ENCODE results near the gene CDK14. TPM values are rescaled to one million over a fixed set of nuclear protein-coding genes. Genes with fewer than 3 reads are reported as not detected.

The CDK14 gene
- total and polyA plus RNA-seq, 2 of the 8 experiments (the other 6 are each of a cell fraction or from before 2014, with no cell fraction given) = 5.5 to 47.3 TPM

DNA sequence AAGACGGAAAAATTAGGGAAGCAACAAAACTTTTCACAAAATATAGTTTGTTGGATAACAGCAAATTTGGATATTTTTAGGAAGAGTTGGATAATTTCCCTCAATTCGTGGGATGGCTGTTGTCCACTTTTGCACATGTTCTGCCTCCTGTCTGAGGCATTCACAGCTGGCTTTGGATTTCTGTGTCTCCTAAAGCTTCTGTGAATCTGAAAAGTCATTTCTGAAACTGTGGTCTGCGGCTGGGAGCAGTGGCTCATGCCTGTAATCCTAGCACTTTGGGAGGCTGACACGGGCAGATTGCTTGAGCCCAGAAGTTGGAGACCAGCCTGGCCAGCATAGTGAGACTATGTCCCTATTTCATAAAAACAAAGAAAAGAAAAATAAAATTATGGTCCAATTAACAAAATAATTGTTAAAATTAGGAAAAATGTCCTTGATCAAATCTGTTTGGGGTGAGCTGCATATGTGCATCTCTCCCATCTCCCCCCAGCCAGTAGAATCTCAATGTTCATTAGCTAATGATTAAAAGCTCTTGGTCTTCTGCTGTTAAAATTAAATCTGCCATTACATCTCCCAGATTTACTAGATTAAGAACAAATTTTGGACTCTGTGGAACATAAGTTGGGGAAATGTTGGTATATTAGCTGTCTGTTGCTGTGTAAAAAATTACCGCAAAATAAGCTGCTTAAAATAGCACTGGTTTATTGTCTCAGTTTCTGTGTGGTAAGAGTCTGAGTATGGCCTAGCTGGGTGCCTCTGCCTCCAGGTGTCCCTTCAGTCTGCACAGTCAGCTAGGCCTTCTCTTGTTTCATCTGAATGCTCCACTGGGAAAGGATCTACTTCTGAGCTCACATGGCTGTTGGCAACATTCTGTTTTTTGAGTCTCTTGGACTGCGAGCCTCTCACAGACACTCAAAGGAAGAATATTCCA is 336.1 kb downstream of the CDK14 start (continued):
- TF ChIP-seq, protein P1, sequence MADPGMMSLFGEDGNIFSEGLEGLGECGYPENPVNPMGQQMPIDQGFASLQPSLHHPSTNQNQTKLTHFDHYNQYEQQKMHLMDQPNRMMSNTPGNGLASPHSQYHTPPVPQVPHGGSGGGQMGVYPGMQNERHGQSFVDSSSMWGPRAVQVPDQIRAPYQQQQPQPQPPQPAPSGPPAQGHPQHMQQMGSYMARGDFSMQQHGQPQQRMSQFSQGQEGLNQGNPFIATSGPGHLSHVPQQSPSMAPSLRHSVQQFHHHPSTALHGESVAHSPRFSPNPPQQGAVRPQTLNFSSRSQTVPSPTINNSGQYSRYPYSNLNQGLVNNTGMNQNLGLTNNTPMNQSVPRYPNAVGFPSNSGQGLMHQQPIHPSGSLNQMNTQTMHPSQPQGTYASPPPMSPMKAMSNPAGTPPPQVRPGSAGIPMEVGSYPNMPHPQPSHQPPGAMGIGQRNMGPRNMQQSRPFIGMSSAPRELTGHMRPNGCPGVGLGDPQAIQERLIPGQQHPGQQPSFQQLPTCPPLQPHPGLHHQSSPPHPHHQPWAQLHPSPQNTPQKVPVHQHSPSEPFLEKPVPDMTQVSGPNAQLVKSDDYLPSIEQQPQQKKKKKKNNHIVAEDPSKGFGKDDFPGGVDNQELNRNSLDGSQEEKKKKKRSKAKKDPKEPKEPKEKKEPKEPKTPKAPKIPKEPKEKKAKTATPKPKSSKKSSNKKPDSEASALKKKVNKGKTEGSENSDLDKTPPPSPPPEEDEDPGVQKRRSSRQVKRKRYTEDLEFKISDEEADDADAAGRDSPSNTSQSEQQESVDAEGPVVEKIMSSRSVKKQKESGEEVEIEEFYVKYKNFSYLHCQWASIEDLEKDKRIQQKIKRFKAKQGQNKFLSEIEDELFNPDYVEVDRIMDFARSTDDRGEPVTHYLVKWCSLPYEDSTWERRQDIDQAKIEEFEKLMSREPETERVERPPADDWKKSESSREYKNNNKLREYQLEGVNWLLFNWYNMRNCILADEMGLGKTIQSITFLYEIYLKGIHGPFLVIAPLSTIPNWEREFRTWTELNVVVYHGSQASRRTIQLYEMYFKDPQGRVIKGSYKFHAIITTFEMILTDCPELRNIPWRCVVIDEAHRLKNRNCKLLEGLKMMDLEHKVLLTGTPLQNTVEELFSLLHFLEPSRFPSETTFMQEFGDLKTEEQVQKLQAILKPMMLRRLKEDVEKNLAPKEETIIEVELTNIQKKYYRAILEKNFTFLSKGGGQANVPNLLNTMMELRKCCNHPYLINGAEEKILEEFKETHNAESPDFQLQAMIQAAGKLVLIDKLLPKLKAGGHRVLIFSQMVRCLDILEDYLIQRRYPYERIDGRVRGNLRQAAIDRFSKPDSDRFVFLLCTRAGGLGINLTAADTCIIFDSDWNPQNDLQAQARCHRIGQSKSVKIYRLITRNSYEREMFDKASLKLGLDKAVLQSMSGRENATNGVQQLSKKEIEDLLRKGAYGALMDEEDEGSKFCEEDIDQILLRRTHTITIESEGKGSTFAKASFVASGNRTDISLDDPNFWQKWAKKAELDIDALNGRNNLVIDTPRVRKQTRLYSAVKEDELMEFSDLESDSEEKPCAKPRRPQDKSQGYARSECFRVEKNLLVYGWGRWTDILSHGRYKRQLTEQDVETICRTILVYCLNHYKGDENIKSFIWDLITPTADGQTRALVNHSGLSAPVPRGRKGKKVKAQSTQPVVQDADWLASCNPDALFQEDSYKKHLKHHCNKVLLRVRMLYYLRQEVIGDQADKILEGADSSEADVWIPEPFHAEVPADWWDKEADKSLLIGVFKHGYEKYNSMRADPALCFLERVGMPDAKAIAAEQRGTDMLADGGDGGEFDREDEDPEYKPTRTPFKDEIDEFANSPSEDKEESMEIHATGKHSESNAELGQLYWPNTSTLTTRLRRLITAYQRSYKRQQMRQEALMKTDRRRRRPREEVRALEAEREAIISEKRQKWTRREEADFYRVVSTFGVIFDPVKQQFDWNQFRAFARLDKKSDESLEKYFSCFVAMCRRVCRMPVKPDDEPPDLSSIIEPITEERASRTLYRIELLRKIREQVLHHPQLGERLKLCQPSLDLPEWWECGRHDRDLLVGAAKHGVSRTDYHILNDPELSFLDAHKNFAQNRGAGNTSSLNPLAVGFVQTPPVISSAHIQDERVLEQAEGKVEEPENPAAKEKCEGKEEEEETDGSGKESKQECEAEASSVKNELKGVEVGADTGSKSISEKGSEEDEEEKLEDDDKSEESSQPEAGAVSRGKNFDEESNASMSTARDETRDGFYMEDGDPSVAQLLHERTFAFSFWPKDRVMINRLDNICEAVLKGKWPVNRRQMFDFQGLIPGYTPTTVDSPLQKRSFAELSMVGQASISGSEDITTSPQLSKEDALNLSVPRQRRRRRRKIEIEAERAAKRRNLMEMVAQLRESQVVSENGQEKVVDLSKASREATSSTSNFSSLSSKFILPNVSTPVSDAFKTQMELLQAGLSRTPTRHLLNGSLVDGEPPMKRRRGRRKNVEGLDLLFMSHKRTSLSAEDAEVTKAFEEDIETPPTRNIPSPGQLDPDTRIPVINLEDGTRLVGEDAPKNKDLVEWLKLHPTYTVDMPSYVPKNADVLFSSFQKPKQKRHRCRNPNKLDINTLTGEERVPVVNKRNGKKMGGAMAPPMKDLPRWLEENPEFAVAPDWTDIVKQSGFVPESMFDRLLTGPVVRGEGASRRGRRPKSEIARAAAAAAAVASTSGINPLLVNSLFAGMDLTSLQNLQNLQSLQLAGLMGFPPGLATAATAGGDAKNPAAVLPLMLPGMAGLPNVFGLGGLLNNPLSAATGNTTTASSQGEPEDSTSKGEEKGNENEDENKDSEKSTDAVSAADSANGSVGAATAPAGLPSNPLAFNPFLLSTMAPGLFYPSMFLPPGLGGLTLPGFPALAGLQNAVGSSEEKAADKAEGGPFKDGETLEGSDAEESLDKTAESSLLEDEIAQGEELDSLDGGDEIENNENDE (IDR thresholded peaks at IDR 0.05; ENCODE audit: insufficient replicate concordance, low read length) = no peak
- no peak for TF ChIP-seq SRF (IDR thresholded peaks at IDR 0.05; ENCODE audit: low read depth, low read length)
- TF ChIP-seq BCL11A (IDR thresholded peaks at IDR 0.05; ENCODE audit: low read depth in 2 of 2, low read length in 2 of 2) = no peak
- TF ChIP-seq KDM5A (IDR thresholded peaks at IDR 0.05; ENCODE audit: low read length) = no peak
- TF ChIP-seq TCF12 (IDR thresholded peaks at IDR 0.05; ENCODE audit: low read depth, low read length) = no peak
- no peak for TF ChIP-seq EGR1 (IDR thresholded peaks at IDR 0.05; ENCODE audit: borderline replicate concordance, low read depth, low read length)
- no peak for TF ChIP-seq KDM4A (IDR thresholded peaks at IDR 0.05; ENCODE audit: low read depth, low read length, severe bottlenecking)
